ENCODE results near the gene METTL17.

DNA sequence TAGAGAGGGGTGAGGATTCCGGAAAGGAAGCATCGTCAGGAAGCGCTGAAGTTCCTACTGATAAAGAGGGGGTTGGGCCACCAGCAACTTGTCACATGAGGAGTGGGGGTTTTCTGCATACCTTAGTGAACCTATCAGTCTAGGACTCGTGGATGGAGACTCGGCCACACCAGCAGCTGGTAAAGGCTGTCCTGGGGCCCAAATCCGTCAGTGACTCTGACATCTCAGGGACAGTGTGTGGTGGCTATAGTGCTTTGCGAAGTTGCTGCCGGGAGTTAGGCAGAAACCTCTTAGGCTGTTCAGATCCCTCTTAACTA lies 18.1 kb upstream of the METTL17 start:
- no peak for TF ChIP-seq CTCF (IDR thresholded peaks at IDR 0.05)
- no peak for TF ChIP-seq POLR2A (IDR thresholded peaks at IDR 0.05)

Measured in thyroid gland (tissue), 4 donors.